Bronchus fibroblast of lung (primary cell): ENCODE results near the gene WDR64. TPM values are rescaled to one million over a fixed set of nuclear protein-coding genes. Genes with fewer than 3 reads are reported as not detected.

Experiments used
- total RNA-seq: library from RNA; depleted of rRNA; stranded (reverse); fragments of >200 nt; gene quantifications from 2 replicates; pipeline ENCODE4 v1.2.3, GENCODE V29; 2015

WDR64 gene
- not detected in 2 replicates for total RNA-seq

GRCh38 chr1:241652012-241652411 is at the start of gene WDR64:
WDR64 (plus strand) TSS chr1:241652281; CDS start chr1:241652485, 204 bp downstream.

GRCh38 chr1:241640149-241640866 is 11.8 kb upstream of the WDR64 start, which contains the start of the genes CHML and OPN3:
CHML (minus strand) TSS chr1:241640369; CDS start chr1:241635766, 4,603 bp downstream.
OPN3 (minus strand) TSS chr1:241640369; CDS start chr1:241640254, 115 bp downstream.

GRCh38 chr1:241847796-241848685 is 196.0 kb downstream of the WDR64 start, which contains the start of gene EXO1:
EXO1 (plus strand) TSS chr1:241848204; CDS start chr1:241850426, 2,222 bp downstream.

Other genes starting within 250 kb of the WDR64 start
- 109 and 128 TPM in 2 replicates for gene FH, start 132.5 kb upstream of the WDR64 start, total RNA-seq
- not detected in 2 replicates for gene KMO, start 119.9 kb upstream of the WDR64 start, total RNA-seq
- gene CHML, start 11.9 kb upstream of the WDR64 start, total RNA-seq: 8.4 and 10.1 TPM in 2 replicates
- gene OPN3, start 11.9 kb upstream of the WDR64 start, total RNA-seq: 35.6 and 35.7 TPM in 2 replicates
- gene EXO1, start 195.9 kb downstream of the WDR64 start, total RNA-seq: 16.6 and 24.7 TPM in 2 replicates